Measurements from ENCODE around the gene SPATA32.

SPATA32 gene

DNA sequence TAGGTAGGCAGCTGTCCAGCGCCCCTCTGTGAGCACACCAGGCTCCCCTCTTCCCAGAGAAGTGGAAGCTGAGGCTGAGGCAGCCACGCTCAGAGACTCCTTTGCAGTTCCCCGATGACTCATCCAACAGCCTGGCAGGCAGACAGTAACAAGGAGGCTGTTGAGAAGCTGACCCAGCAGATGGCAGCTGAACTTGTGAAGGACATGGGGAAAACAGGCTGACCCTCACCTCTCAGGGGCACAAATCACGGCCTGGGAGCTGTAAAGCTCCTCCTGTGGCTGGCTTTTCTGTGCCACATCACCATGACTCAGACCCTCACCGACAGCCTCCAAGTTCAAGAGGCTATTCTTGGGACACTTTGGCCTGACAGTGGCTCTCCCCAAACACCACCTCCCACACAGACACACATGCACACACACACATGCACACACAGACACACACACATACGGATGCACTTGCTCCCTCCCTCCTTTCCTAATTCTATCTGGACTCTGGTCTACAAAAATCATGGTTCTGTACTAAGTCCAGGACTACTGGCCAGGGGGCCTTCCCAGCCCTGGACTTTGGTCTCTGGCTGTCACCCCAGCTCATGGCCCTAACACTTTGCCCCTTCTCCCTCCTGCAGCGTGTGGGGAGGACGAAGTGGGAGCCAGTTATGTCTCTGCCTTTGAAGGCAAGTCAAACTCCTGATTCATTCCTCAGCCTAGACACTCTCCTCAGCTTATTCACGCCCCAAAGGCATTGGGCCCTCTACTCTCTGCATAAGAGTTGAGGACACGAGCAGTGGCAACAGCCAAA lies 31.7 kb upstream of the SPATA32 start:
- no peak overlapping the region for H2AFZ ChIP-seq (ENCODE audit: low read length)
- H2BK120ac ChIP-seq (ENCODE audit: low read depth, low read length) = no peak overlapping the region
- no peak overlapping the region for H3K4me3 ChIP-seq (ENCODE audit: low read length in 2 of 2)
- H3K36me3 ChIP-seq (replicated peaks in 1 of 2; ENCODE audit: control insufficient read depth in 2 of 2, insufficient read depth in 2 of 2, low read length in 2 of 2) = peaks cover 9 to 31% of the 10 kb centered on the region in 2 donors
- no peak overlapping the region for H3K4ac ChIP-seq (ENCODE audit: low read length)
- no peak overlapping the region for H3K14ac ChIP-seq (ENCODE audit: low read length)
- no peak overlapping the region for H2BK12ac ChIP-seq (ENCODE audit: low read length)
- H3K27ac ChIP-seq (replicated peaks; ENCODE audit: low read length) = no peak overlapping the region
- no peak overlapping the region for H4K8ac ChIP-seq (ENCODE audit: low read depth, low read length)
- H3K9ac ChIP-seq (ENCODE audit: low read depth, low read length, poor library complexity) = no peak overlapping the region
- no peak overlapping the region for H3K23ac ChIP-seq (ENCODE audit: low read depth, low read length, poor library complexity)
- H4K91ac ChIP-seq (ENCODE audit: low read depth, low read length, poor library complexity) = no peak overlapping the region
- no peak overlapping the region for H3K18ac ChIP-seq (ENCODE audit: low read length)
- H3K79me1 ChIP-seq (ENCODE audit: low read depth, low read length) = peaks cover 1% of the 10 kb centered on the region
- H2BK5ac ChIP-seq (ENCODE audit: low read length) = peak overlapping the region; percentile 2
- no CpG with 5 or more reads among the region's 10 CpGs for WGBS, 2 donors (ENCODE audit: extremely low coverage in 2 of 2, insufficient read length in 2 of 2, insufficient replicate concordance in 1 of 2)
- no peak overlapping the region for H3K4me2 ChIP-seq (ENCODE audit: insufficient read depth, low read length, poor library complexity, severe bottlenecking)
- H2BK15ac ChIP-seq (ENCODE audit: low read length) = no peak overlapping the region
- no peaks in the 10 kb centered on the region for H3K27me3 ChIP-seq (ENCODE audit: control insufficient read depth in 3 of 3, insufficient read depth in 3 of 3, low read depth in 1 of 3, low read length in 3 of 3)
- no peaks in the 10 kb centered on the region for H3K9me3 ChIP-seq (replicated peaks in 1 of 2; ENCODE audit: control insufficient read depth in 2 of 2, insufficient read depth in 1 of 2, low read depth in 1 of 2, low read length in 2 of 2)
- no peak for DNase-seq (ENCODE audit: low spot score)
- no peak overlapping the region for H2AK5ac ChIP-seq (ENCODE audit: low read depth, low read length)
- peaks cover 3 to 6% of the 10 kb centered on the region in 2 donors for H3K4me1 ChIP-seq (ENCODE audit: control insufficient read depth in 2 of 2, insufficient read depth in 1 of 2, low read depth in 1 of 2, low read length in 2 of 2)

DNA sequence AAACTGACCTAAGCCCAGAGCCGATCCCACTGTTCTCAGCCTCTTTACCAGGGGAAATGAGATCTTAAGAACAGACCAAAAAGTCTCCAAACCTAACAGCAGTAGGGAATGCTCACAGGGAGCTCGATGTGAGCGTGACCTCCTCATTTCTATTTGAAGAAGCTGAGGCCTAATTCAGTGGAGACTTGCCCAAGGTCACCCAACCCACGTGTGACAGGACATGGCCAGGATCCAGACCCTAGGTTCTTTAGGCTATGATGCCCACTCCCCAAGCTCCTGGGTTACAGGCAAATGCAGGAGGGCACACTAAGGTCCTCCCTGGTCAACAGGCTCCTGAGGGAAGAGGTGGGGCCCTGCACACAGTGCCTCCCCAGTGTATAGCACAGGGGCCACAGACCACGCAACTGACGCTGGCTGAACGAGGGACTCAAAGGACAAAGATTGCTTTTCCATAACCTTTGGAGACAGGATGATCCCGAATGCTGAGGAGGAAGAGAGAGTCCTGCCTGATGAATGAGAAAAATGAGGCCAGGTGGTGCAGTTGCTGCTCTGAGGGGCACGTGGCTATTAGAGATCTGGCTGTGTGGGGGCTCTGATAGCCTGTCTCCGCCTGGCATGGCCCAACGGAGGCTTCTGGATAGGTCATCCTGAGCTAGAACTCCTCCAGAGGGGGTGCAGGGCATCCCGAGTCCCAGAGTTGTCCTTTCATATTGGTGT lies 31.0 kb upstream of the SPATA32 start:
- WGBS, 2 donors (ENCODE audit: extremely low coverage in 2 of 2, insufficient read length in 2 of 2, insufficient replicate concordance in 1 of 2) = no CpG with 5 or more reads among the region's 12 CpGs
- Histone ChIP-seq H3K4me1 (ENCODE audit: control insufficient read depth in 2 of 2, insufficient read depth in 1 of 2, low read depth in 1 of 2, low read length in 2 of 2) (peaks cover 3 to 6% of the 10 kb centered on the region in 2 donors), H3K18ac (ENCODE audit: low read length) (no peak overlapping the region), H3K79me1 (ENCODE audit: low read depth, low read length) (peaks cover 1% of the 10 kb centered on the region), H4K8ac (ENCODE audit: low read depth, low read length) (no peak overlapping the region), H3K23ac (ENCODE audit: low read depth, low read length, poor library complexity) (no peak overlapping the region), H2AFZ (ENCODE audit: low read length) (no peak overlapping the region), H3K14ac (ENCODE audit: low read length) (no peak overlapping the region), H3K36me3 (replicated peaks in 1 of 2; ENCODE audit: control insufficient read depth in 2 of 2, insufficient read depth in 2 of 2, low read length in 2 of 2) (peaks cover 9 to 37% of the 10 kb centered on the region in 2 donors), H2BK15ac (ENCODE audit: low read length) (no peak overlapping the region), H3K4ac (ENCODE audit: low read length) (no peak overlapping the region), H3K4me3 (ENCODE audit: low read length in 2 of 2) (no peak overlapping the region), H3K9ac (ENCODE audit: low read depth, low read length, poor library complexity) (no peak overlapping the region), H3K4me2 (ENCODE audit: insufficient read depth, low read length, poor library complexity, severe bottlenecking) (no peak overlapping the region), H2BK120ac (ENCODE audit: low read depth, low read length) (no peak overlapping the region), H2BK5ac (ENCODE audit: low read length) (no peak overlapping the region), H3K27ac (replicated peaks; ENCODE audit: low read length) (no peak overlapping the region), H3K27me3 (ENCODE audit: control insufficient read depth in 3 of 3, insufficient read depth in 3 of 3, low read depth in 1 of 3, low read length in 3 of 3) (no peaks in the 10 kb centered on the region), H2BK12ac (ENCODE audit: low read length) (no peak overlapping the region), H3K9me3 (replicated peaks in 1 of 2; ENCODE audit: control insufficient read depth in 2 of 2, insufficient read depth in 1 of 2, low read depth in 1 of 2, low read length in 2 of 2) (no peaks in the 10 kb centered on the region), H4K91ac (ENCODE audit: low read depth, low read length, poor library complexity) (no peak overlapping the region), H2AK5ac (ENCODE audit: low read depth, low read length) (no peak overlapping the region)
- DNase-seq (ENCODE audit: low spot score) = no peak

DNA sequence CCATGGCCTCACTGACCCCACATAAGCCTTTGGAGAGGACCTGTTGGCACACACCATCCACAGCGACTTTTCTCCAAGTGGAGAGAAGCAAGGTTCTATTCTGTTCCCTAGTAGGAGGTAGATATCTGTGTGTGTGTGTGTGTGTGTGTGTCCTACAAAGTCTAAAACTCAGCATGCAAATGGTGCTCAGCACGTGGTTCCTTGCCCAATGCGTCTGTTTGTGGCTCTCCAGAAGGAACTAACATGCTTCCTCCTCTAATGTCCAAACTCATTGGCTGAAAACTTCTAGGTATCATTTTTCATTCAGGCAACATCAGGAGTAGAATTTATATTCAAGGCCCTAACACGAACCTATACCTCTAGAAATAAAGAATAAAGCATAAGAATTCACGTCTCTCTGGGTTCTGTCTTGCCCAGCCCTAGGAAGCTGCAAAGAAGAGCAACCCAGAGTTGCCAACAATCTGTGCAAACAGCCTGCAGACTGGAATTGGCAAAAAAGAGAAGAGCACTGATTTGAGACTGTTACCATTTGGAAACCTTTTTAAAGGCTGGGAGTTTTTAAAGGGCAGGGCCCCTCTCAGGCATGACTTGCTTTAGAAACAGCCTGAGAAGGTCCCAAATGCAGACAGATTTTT lies 29.4 kb upstream of the SPATA32 start:
- H3K27ac ChIP-seq (replicated peaks; ENCODE audit: low read length) = no peak overlapping the region
- no peak overlapping the region for H3K9ac ChIP-seq (ENCODE audit: low read depth, low read length, poor library complexity)
- no peak overlapping the region for H2AK5ac ChIP-seq (ENCODE audit: low read depth, low read length)
- H3K4me1 ChIP-seq (ENCODE audit: control insufficient read depth in 2 of 2, insufficient read depth in 1 of 2, low read depth in 1 of 2, low read length in 2 of 2) = peaks cover 3 to 6% of the 10 kb centered on the region in 2 donors
- no peaks in the 10 kb centered on the region for H3K9me3 ChIP-seq (replicated peaks in 1 of 2; ENCODE audit: control insufficient read depth in 2 of 2, insufficient read depth in 1 of 2, low read depth in 1 of 2, low read length in 2 of 2)
- H3K4me2 ChIP-seq (ENCODE audit: insufficient read depth, low read length, poor library complexity, severe bottlenecking) = no peak overlapping the region
- H2BK12ac ChIP-seq (ENCODE audit: low read length) = no peak overlapping the region
- no peak overlapping the region for H4K91ac ChIP-seq (ENCODE audit: low read depth, low read length, poor library complexity)
- no peaks in the 10 kb centered on the region for H3K27me3 ChIP-seq (ENCODE audit: control insufficient read depth in 3 of 3, insufficient read depth in 3 of 3, low read depth in 1 of 3, low read length in 3 of 3)
- no peak overlapping the region for H3K4ac ChIP-seq (ENCODE audit: low read length)
- no peak overlapping the region for H2AFZ ChIP-seq (ENCODE audit: low read length)
- no CpG with 5 or more reads among the region's 5 CpGs for WGBS, 2 donors (ENCODE audit: extremely low coverage in 2 of 2, insufficient read length in 2 of 2, insufficient replicate concordance in 1 of 2)
- H2BK120ac ChIP-seq (ENCODE audit: low read depth, low read length) = no peak overlapping the region
- peaks cover 1% of the 10 kb centered on the region for H3K79me1 ChIP-seq (ENCODE audit: low read depth, low read length)
- H4K8ac ChIP-seq (ENCODE audit: low read depth, low read length) = no peak overlapping the region
- H3K18ac ChIP-seq (ENCODE audit: low read length) = no peak overlapping the region
- H2BK5ac ChIP-seq (ENCODE audit: low read length) = no peak overlapping the region
- peaks cover 13 to 52% of the 10 kb centered on the region in 2 donors for H3K36me3 ChIP-seq (replicated peaks in 1 of 2; ENCODE audit: control insufficient read depth in 2 of 2, insufficient read depth in 2 of 2, low read length in 2 of 2)
- H3K23ac ChIP-seq (ENCODE audit: low read depth, low read length, poor library complexity) = no peak overlapping the region
- H3K14ac ChIP-seq (ENCODE audit: low read length) = no peak overlapping the region
- no peak overlapping the region for H3K4me3 ChIP-seq (ENCODE audit: low read length in 2 of 2)
- no peak for DNase-seq (ENCODE audit: low spot score)
- H2BK15ac ChIP-seq (ENCODE audit: low read length) = no peak overlapping the region

DNA sequence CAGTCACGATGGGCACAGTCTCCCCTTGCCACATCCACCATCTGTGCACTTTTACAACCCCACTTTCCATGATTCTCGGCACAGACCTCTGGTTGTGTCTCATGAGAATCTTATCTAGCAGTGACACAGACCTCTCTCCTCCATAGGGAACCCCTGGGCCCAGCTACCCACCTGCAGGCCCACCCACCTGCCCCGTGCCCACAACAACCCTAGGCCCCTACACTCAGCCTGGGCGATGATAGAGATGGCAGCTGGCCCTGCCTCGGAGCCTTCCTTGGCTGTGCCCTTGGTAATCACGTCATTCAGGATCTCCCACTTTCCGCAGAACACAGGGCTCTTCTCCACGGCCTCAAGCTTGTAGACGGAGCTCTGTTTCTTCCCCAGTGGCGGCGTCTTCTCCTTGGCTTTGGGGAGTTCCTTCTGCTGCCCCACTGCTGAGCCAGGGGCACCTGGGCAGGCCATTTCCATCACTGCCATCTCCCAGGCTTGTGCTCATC lies 28.4 kb upstream of the SPATA32 start:
- WGBS, 2 donors (ENCODE audit: extremely low coverage in 2 of 2, insufficient read length in 2 of 2, insufficient replicate concordance in 1 of 2) = no CpG with 5 or more reads among the region's 11 CpGs
- Histone ChIP-seq H3K4me2 (ENCODE audit: insufficient read depth, low read length, poor library complexity, severe bottlenecking) (no peak overlapping the region), H2BK15ac (ENCODE audit: low read length) (no peak overlapping the region), H4K8ac (ENCODE audit: low read depth, low read length) (no peak overlapping the region), H2BK5ac (ENCODE audit: low read length) (no peak overlapping the region), H3K9me3 (replicated peaks in 1 of 2; ENCODE audit: control insufficient read depth in 2 of 2, insufficient read depth in 1 of 2, low read depth in 1 of 2, low read length in 2 of 2) (no peaks in the 10 kb centered on the region), H3K4me3 (ENCODE audit: low read length in 2 of 2) (no peak overlapping the region), H2AFZ (ENCODE audit: low read length) (no peak overlapping the region), H3K27me3 (ENCODE audit: control insufficient read depth in 3 of 3, insufficient read depth in 3 of 3, low read depth in 1 of 3, low read length in 3 of 3) (no peaks in the 10 kb centered on the region), H2BK12ac (ENCODE audit: low read length) (no peak overlapping the region), H3K27ac (replicated peaks; ENCODE audit: low read length) (no peak overlapping the region), H3K23ac (ENCODE audit: low read depth, low read length, poor library complexity) (no peak overlapping the region), H3K4me1 (ENCODE audit: control insufficient read depth in 2 of 2, insufficient read depth in 1 of 2, low read depth in 1 of 2, low read length in 2 of 2) (peaks cover under 1 to 3% of the 10 kb centered on the region in 2 donors), H3K4ac (ENCODE audit: low read length) (no peak overlapping the region), H3K18ac (ENCODE audit: low read length) (no peak overlapping the region), H4K91ac (ENCODE audit: low read depth, low read length, poor library complexity) (no peak overlapping the region), H3K14ac (ENCODE audit: low read length) (no peak overlapping the region), H3K79me1 (ENCODE audit: low read depth, low read length) (peaks cover 1% of the 10 kb centered on the region), H2BK120ac (ENCODE audit: low read depth, low read length) (no peak overlapping the region), H2AK5ac (ENCODE audit: low read depth, low read length) (no peak overlapping the region), H3K9ac (ENCODE audit: low read depth, low read length, poor library complexity) (no peak overlapping the region), H3K36me3 (replicated peaks in 1 of 2; ENCODE audit: control insufficient read depth in 2 of 2, insufficient read depth in 2 of 2, low read length in 2 of 2) (peaks cover 13 to 57% of the 10 kb centered on the region in 2 donors)
- no peak for DNase-seq (ENCODE audit: low spot score)
